ENCODE results near the gene ITGA4.

ITGA4 gene

DNA sequence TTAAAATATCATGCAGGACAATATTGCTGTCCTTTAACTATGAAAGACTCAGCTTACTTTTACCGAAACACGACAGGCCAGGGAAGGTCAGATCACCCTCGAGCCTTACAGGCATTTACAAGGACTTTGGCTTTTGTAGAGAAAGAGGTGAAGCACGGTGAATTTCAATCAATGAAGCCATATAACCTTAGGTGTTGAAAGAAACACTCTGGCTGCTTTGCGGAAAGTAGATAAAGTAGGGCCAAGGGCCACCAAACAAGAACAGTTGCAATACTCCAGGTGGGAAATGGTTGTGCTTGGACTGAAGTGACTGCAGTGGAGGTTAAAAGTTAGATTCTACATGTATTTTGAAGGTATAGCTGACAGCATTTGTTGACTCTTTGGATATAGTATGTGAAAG, 119.2 kb downstream of the ITGA4 start:
- no peak for DNase-seq

DNA sequence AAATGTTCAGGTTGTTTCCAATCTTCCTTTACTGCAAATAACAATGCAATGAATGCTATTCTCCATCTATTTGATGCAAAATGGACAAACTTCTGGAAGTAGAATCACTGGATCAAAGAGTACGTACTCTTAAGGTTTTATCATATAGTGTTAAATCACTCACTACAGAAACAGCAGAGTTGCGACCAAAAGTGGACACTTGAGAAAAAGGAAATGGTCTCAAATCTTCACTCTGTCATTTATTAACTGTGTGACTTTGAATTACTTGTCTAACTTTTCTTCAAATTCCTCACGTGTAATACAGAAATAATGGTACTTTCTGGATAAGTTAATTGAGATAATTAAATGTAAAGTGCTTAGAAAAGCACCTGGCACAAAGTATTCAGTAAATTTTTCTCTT, 121.6 kb downstream of the ITGA4 start:
- no peak for DNase-seq

DNA sequence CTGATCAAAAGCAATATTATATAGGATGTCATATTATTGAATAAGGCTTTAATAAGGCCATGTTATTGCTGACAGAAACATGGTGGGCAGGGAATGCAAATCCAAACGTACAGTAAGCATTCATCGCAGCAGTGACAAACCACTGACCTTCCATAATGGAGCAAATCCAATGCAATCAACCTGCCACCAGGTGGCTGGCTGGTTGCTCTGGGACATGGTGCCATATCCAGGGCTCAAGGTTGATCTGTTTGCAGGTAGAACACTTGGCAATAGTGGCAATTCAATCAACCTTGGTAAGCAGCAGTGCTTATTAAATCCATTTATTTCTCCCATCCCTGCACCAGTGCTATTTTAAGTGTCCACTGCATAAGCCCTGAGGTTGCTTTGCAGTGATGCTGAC, 124.3 kb downstream of the ITGA4 start:
- no peak for DNase-seq

DNA sequence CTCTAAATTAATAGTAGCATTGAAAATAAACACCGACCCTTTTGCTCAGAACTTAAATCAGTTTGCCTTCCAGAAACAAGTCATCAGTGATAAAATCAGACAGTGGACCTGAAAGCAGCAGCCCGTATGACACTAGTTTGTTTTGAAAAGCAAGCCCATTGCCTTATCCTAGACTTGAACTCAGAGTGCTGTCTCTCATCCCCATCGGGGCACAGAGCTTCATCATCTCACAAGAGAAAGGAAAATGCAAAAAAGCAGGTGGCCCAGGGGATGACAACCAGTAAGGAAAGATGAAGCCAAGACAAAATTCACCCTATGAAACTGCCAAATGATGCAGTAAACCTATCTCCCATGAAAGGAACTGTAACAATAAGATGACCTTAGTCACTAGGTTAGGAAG, 128.5 kb downstream of the ITGA4 start:
- no peak for DNase-seq
